ENCODE data around the gene NEURL2.
A peak's percentile ranks its signal among the peaks of the same experiment; 100 is the strongest.
"Not testable (repeated sequence)": the region's sequence is repeated elsewhere in the genome, so short reads cannot be mapped to it uniquely, and the experiment has no call there.

Gene NEURL2

DNA sequence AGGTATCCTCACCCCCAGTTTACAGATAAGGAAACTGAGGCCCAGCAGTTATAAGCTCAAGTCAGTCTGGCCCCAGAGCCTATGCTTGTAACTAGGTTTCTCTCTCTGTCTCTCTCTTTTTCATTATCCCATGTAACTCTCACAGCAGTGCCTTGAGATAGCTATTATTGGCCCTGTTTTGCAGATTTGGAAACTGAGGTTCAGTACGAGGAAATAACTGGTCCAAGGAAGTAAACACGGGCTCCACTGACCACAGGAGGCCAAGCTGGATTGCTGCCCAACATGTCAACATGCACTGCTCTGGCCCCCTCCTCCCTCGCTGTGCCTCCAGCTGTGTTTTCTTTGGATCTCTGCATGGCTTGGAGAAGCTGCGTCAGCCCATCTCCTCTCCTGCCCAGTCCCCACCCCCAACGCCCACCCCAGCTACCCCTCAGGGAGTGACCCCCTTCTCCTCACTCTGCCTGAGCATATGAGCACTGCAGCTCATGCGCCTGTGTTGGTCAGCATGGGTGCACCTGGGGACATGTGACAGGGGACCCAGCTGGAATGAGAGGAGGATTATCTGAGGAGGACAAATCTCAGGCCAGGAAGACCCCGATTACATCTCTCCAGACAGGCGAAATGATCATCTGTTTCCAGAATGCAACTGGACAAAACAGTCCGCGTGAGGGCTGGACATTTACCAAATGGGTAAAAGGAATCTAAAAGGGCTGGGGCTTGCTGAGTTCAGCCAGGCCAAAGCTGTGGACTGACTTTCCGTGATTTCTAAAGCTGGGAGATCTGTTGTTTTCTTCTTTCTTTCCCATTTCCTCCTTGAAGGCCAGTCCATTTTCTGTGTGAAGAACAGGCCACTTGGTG, 28.8 kb upstream of the NEURL2 start:
- DNase-seq: no peak

DNA sequence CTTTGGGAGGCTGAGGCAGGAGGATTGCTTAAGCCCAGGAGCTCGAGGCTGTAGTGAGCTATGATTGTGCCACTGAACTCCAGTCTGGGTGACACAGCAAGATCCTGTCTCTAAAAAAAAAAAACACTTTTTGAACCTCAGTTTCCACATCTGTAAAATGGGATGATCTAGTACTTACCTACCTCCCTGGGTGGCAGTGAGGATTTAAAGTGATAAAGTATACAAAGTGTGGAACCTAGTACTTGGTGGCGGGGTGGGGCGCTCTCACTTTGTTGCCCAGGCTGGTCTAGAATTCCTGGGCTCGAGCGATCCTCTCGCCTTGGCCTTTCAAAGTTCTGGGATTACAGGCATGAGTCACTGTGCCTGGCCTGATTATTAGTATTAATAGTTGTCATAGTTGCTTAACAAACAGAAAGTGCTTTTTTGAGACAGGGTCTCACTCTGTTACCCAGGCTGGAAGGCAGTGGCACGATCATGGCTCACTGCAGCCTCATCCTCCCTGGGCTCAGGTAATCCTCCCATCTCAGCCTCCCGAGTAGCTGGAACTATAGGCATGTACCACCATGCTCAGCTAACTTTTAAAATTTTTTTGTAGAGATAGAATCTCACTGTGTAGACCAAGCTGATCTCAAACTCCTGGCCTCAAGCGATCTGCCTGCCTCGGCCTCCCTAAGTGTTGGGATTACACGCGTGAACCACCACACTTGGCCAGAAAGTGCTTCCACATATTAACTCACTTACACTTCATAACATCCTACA, 27.9 kb upstream of the NEURL2 start:
- DNase-seq: no peak

DNA sequence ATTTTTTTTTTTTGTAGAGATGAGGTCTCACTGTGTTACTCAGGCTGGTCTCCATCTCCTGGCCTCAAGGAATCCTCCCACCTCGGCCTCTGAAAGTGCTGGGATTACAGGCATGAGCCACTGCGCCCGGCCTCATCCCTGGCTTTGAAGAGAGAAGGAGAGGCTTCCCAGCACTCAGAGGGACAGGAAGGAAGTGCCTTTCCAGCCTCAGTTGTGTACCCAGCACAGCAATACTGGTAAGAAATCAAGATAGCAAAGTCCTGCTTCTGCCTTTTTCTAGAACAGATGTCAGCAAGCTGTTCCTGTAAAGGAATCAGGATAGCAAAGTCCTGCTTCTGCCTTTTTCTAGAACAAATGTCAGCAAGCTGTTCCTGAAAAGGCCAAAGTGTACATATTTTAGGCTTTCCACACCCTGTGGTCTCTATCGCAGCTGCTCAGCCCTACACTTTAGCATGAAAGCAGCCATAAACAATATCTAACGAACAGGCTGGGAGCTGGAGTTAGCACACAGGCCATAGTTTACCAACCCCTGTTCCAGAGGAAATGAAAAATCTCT, 27.3 kb upstream of the NEURL2 start:
- no peak for DNase-seq

DNA sequence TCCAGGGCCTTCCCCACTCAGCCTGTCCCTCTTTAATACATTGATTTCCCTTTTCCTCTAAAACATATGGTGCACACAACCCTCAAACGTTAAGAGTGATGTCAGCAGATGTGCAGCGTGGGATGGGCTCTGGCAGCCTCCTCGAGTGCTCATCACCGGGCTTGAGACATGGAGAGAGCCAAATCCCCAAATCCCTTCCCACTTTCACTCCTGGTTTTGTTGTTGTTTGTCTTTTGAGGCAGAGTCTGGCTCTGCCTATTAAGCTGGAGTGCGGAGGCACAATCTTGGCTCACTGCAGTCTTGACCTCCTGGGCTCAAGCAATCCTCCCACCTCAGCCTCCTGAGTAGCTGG, 26.8 kb upstream of the NEURL2 start:
- no peak for DNase-seq

DNA sequence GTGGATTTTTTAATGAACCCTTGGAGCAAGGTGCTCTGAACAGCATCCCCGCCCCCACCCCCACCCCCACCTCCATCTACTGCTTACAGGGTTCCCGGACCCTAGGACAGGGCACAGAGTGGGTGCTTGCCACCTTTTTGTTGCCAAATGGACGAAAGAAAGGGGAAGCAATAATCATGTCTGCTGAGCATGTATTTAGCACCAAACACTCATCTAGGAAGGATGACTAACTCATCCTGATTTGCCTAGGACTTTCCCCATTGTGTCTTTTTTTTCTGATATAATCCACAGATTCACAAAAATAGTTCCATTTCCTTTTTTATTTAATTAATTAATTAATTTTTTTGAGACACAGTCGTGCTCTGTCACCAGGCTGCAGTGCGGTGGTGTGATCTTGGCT, 22.1 kb upstream of the NEURL2 start:
- no peak for DNase-seq

DNA sequence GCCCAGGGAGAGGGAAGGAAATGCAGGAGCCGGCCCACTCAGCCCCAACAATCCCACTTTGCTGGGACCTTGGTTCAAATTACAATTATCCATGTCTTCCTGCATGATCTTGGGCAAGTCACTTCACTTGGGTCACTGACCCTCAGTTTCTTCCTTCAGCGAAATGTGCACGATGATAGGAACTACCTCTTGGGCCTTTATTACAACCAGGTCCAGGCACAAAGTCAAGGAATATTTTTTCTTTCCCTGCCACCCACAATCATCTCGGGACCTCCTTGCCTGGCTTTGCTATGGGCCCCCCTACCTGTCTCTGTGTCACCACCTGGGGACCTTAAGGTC, 21.3 kb upstream of the NEURL2 start:
- no peak for DNase-seq

DNA sequence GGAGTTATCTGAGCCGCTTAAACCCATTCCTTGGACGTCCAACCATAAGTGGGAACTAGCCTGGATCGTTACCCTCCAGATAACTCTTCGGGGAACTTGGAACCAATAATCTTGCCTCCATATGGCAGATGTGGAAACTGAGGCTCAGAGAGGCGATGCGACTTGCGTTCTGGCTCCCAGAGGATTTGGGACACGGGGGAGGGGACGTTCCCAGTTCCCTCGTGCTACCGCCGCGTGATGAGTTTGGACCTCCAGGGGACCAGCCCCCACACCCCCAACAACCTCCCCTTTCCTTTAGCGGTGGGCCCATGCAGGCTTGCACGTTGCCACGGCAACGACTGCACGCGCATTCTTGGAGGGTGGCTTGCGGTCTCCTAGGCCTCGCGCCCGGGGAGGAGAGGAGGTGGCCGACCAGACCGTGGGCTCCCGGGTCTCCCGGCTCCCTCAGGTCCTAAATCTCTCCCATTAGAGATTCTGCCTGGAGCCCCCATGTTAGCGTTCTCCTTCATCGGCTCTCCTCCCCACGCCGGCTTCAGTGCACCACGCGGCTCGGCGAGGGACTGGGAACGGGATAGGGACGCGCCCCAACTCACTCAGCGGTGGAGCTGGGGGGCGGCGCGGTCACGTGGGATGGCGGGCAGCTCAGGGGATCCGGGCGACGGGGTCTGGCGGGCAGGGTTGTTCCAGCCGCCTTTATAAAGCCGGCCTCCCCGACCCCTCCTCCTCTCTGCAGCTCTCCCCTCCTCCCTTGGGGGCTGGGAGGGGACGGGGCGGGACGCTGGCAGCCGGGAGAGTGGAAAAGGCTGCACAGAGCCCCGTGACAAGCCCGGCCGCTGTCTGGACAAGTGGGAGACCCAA, 20.7 kb upstream of the NEURL2 start, which contains the start of gene PLTP:
Gene PLTP, minus strand, starts transcription at position 670 of the 858 bp plus-strand sequence. CDS start 703 bp downstream, outside the sequence.
- peak; percentile 54 for DNase-seq

DNA sequence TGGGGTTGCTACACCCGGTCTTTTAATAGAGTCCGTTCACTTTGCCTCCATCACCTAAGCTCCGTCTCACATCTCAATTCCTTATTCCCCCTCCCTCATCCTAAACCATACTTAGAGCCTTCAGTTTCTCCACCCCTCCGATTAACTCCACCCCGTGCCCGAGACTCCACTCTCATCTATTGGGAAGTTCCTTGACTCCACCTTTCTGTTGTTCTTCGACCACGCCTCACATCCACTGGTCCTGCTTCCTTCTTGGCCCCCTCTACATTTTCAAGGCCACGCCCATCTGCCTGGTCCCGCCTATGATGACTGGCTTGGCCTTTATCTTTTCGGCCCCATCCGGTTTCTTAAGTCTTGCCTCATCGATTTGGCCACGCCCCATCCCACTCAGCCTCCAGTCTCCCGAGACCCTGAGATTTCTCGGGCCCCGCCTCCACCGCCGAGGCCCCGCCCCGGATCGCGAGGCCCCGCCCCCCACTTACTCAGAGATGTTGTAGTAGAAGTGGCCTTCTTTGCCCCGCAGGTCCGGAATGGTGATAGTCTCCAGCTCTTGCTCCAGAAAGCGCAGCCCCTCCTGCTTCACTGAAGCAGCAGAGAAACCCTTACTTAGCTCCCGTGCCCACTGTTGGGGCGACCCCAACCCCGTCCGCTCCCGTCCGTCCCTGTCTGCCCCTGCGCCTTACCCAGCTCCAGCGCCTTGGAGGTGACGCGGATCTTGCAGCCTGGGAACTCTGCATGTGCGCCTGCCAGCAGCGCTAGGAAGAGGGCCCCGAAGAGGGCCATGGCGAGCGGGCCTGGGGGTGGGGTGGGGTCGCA, 19.9 kb upstream of the NEURL2 start:
- peak; percentile 34 for DNase-seq

DNA sequence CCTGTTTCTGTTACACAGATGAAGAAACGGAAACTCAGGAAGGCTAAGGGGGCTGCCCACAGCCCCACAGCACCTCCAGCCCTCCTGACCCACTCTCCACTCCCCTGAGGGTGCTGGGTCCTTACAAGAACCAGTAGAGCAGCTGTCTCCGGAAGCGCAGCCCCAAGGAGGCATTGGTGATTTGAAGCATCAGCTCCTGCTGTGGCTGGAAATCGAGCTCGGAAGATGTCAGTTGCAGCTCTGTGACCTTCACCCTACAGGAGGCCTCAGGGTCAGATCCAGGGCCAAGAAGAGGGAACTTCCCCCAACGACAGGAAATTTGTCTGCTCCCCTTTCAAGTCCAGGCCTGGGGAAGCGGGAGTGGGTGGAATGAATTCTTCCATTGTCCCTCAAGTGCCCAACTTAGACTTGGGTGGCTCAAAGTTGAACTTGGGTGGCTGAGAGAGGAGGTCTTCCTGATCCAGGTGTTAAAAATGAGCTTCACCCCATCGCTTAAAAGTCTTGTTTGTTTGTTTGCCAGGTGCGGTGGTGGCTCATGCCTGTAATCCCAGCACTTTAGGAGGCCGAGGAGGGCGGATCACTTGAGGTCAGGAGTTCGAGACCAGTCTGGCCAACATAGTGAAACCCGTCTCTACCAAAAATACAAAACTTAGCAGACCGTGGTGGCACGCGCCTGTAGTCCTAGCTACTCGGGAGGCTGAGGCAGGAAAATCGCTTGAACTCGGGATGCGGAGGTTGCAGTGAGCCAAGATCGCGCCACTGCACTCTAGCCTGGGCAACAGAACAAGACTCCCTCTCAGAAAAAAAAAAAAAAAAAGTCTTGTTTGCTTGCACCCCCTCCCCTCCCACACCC, 19.0 kb upstream of the NEURL2 start:
- no peak for DNase-seq

DNA sequence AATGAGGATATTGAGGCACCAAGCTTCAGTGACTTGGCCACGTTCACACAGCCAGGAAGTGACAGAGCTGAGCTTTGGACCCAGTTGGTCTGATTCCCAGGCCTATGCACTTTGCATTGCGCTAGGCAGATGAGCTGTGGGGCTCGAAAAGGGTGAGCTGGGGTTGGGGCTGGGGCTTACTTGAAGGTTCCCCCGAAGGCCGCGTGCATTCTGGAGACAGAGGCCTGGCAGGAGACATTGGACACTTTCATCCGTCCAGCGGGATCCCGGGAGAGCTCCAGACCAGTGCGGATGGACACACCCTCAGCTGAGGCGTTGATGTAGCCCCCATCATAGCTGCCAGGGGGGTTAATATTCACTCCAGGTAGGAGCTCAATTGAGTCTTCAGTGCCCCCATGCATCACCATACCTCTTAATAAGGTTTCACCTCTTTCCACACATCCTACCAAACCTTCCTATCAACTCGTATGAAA, 18.4 kb upstream of the NEURL2 start:
- no peak for DNase-seq

DNA sequence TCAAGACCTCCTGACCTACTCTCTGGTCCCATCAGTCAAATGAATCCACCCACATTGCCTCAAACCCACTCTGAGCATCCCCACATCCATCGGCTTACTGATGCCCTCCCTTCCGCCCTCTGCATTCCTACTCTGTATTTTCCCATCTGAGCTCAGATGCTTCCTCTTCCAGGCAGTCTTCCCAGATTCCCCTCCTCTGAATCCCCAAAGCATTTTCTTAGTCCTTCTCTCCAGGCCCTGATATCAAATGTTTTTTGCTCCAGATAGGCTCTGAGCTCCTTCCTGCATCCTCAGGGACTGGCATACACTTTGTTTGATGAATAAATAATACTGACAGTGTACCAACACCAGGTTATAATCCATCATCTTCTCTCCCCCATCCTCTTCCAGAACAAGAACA, 17.1 kb upstream of the NEURL2 start:
- no peak for DNase-seq

DNA sequence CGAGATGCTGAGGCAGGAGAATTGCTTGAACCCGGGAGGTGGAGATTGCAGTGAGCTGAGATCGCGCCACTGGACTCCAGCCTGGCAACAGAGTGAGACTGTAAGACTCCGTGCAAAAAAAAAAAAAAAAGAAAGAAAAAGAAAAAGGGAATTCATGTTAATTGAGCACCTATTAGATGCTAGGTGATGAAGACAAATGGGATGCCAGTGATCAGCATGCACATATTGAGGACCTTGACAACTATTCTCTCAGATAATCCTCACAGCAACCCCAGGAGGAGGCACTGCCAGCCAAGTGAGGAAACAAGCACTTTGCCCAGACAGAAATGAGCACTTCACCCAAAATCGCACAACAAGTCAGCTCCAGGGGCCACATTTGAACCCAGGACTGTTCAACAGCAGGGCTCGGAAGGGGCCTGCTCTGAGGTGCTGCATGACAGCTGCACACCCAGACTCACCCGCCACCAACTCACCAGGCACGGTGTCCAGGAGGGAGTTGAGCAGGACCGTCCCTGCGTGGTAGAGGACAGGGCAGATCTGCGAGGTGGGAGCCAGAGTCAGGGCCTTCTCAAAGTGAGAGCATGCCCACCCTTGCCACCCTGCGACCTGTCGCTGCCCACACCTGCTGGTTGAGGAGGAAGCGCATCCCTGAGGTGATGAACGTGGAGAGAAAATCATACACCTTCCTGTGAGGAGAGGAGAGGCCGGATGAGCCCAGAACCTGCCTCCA, 16.4 kb upstream of the NEURL2 start:
- no peak for DNase-seq

DNA sequence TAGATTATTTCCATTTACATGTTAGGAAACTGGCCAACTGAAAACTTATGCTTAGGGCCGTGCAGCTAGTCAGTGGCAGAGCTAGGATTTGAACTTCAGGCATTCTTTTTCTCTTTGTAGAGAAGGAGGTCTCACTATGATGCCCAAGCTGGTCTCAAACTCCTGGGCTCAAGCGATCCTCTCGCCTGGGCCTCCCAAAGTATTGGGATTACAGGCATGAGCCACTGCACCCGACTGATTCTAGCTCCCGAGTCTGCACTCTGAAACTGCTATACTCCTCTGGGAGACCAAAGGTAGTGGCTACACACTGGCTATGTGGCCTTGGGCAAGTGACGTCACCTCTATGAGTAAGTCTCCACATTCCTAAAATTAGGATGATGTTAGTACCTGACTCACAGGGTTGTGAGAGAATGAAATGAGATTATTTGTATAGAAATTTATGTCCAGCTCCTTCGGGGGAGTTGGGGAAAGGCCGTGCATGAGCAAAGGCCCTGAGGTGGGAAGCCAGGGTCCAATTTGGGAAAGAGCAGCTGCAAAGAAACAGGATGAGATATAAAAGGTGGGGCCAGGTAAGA, 14.6 kb upstream of the NEURL2 start:
- DNase-seq: no peak

DNA sequence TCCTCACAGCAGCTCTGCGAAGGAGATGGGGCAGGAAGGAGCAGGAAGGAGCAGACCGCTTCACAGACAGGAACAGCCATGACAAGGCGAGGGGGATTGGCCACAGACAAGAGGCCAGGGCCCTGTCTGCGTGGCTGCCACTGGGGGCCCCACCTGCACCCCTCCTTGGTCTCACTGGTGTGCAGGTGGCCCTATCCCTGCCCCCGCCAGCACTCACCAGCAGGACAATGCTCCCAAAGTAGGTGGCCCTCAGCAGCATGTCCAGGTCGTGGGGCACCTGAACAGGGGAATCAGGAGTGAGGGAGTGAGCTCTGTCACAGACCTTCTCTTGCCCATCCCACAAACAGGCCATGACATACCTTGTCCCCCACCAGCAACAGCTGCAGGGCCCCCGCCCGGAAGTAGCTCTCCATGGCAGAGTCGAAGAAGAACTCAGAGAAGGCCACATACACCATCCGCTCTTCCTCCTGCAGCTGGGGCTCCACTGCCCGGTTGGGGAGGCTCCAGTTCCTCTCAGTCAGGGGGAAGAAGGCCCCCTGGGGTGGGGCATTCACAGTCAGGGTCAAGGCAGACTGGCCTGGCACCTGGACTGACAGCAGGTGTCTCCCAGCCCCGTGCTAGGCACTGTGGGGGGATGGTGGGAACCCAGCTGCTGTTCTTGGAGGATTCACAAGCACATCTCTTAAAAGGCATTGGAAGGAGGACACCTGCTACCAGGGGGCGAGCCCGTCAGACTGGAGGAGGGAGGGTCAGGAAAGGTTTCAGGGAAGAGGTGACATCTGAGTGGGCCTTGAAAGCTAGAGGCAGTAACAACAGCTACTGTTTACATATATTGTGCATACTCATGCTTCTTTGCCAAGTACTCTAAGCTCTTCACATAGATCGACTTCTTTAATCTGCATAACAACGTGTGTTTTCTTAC, 13.8 kb upstream of the NEURL2 start:
- no peak for DNase-seq

DNA sequence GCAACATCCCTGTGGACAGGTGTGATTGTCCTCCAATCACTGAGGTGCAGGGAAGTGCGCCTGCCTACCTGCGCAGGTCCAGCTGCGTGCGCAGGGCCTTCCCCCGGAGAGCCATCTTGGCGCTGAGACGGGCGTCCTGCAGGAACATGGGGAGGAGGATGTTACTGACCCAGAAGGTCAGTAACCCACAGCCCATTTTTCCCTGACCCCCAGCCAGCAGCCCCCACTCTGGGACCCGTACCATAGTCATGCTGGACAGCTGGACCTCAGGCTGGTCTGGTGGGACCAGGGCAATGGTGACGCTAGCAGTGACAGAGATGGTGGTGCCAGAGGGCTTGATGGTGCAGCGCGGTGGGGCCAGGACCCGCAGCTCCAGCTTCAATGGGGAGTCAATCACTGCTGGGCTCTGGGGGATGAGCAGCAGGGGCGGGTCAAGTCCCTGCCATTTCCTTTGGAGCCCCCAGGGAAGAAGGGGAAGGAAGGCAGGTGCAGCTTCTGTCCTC, 11.2 kb upstream of the NEURL2 start:
- DNase-seq: peak; percentile 8

DNA sequence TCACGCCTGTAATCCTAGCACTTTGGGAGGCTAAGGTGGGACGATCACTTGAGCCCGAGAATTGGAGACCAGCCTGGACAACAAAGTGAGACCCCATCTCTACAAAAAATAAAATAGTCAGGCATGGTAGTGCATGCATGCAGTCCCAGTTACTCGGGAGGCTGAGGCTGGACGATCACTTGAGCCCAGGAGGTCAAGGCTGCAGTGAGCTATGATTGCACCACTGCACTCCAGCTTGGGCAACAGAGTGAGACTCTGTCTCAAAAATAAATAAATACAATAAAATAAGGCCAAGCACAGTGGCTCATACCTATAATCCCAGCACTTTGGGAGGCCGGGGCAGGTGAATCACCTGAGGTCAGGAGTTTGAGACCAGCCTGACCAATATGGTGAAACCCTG, 10.3 kb upstream of the NEURL2 start:
- DNase-seq: not testable (repeated sequence)

DNA sequence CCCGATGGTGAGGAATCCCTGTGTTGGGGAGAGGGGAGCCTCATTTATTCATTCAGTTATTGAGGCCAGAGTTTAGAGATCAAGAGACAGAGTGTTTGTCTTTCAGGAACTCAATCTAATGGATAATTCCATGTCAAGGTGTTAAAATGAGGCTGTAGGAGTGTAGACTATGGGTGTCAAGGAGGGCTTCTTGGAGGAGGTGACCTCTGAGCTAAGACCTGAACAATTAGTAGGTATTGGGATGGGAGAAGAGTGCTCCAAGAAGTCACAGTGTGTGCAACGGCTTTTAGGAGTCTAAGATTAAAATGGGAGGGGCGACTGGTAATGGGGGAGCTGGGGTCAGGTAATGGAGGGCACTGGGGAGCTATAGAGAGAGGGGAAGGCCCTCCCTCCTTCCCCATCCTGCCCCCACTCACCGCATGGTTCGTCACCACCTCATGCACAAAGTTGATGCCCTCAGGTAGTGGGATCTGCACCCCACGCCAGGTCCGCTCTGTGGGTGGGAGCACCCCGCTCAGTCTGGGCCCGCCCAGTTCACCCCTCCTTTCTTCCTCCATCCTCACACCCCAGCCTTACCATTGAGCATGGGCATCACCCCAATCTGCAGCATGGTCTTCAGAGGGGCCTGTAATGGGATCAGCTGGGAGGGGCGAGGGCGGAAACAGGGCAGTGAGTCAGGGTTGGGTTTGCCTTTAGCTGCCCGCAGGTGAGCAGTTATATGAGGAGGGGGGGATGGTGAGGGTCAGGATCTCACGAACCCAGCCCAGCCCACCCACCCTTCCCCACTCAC, 8.2 kb upstream of the NEURL2 start:
- DNase-seq: no peak

DNA sequence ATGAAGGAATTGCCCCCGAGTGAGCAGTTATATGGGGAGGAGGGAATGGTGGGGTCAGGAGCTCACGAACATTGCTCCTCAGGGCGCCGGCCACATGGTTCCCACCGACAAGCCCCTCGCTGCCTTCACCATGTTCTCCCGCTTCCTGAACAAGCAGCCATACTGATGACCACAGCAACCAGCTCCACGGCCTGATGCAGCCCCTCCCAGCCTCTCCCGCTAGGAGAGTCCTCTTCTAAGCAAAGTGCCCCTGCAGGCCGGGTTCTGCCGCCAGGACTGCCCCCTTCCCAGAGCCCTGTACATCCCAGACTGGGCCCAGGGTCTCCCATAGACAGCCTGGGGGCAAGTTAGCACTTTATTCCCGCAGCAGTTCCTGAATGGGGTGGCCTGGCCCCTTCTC, 7.3 kb upstream of the NEURL2 start:
- no peak for DNase-seq

Measured in NCI-H1105 (cell line).